ENCODE results near the gene EMD. TPM values are rescaled to one million over a fixed set of nuclear protein-coding genes. Genes with fewer than 3 reads are reported as not detected.

Gene EMD
- total and polyA plus RNA-seq, 10 of the 15 experiments (the other 5 are each of a cell fraction or from before 2014, with no cell fraction given) = 0.76 to 100 (median 43.2) TPM

- no peak for ATAC-seq
- intact Hi-C loops (cut with micrococcal nuclease; ENCODE audit: unreplicated experiment) = loop anchor here (10.0 kb wide), 1 partner anchor 48 kb away; the partner anchor contains the start of gene ATP6AP1
- H3K9me3 ChIP-seq (replicated peaks; ENCODE audit: control insufficient read depth, insufficient read depth, low read length) = no peaks in the 10 kb centered on the region; the same call in 2 of the 3 replicates
- peaks cover 11% of the 10 kb centered on the region for H3K4me1 ChIP-seq (ENCODE audit: control insufficient read depth, insufficient read depth, low read length)
- FAIRE-seq = no peak
- 48% methylated on average over 3 of the region's 3 CpGs for WGBS (ENCODE audit: insufficient coverage, insufficient replicate concordance, low lambda C conversion rate, missing lambda C conversion rate)
- BruUV-seq (replicated peaks) = no TSS peak
- no peaks in the 10 kb centered on the region; a peak in 1 of 4 replicates for H3K36me3 ChIP-seq (ENCODE audit: control insufficient read depth in 2 of 2, insufficient read depth in 2 of 2, low read length in 1 of 2)
- no peak overlapping the region for H3K27ac ChIP-seq (ENCODE audit: control insufficient read depth, insufficient read depth)
- no peak overlapping the region for H2AFZ ChIP-seq (ENCODE audit: control insufficient read depth, low read depth, low read length)
- no peaks in the 10 kb centered on the region for H3K27me3 ChIP-seq (replicated peaks in 1 of 2; ENCODE audit: control insufficient read depth in 2 of 2, insufficient read depth in 2 of 2, low read length in 1 of 2)
- DNase-seq (ENCODE audit: low read depth, low spot score) = no peak
- ChIA-PET SMC1A (ENCODE audit: uncharacterized antibody, unreplicated experiment) (no interaction called here), RAD21 (ENCODE audit: unreplicated experiment) (no interaction called here), POLR2A (interaction anchor here (1.2 kb wide), 1 partner anchor 23 kb away, joined by 3 read pairs; no protein-coding TSS in a partner anchor), CTCF (no interaction called here)
- H3K79me2 ChIP-seq (ENCODE audit: control insufficient read depth, insufficient read depth, low read length) = peaks cover 16% of the 10 kb centered on the region
- H3K4me3 ChIP-seq = no peak overlapping the region
- no peak overlapping the region for H3K9ac ChIP-seq (ENCODE audit: control insufficient read depth, insufficient read depth, low read length)
- no peak overlapping the region for H3K4me2 ChIP-seq (ENCODE audit: control insufficient read depth, insufficient read depth)
- in situ Hi-C loops (cut with MboI) = loop anchor here (5.0 kb wide), 1 partner anchor 161 kb away; no protein-coding TSS in a partner anchor
- H4K20me1 ChIP-seq (ENCODE audit: control insufficient read depth, insufficient read depth) = no peaks in the 10 kb centered on the region
- no peak for TF ChIP-seq REST (IDR thresholded peaks at IDR 0.05; ENCODE audit: low read depth, low read length)
- TF ChIP-seq NR2C2 (IDR thresholded peaks at IDR 0.05; ENCODE audit: borderline replicate concordance, control insufficient read depth, insufficient read length, low read depth) = no peak
- TF ChIP-seq NR2C1 (IDR thresholded peaks at IDR 0.05) = no peak
- no peak for TF ChIP-seq CREM (IDR thresholded peaks at IDR 0.05; ENCODE audit: low read depth)
- TF ChIP-seq IRF5 (IDR thresholded peaks at IDR 0.05; ENCODE audit: borderline replicate concordance) = no peak
- no peak for TF ChIP-seq MEF2A (IDR thresholded peaks at IDR 0.05; ENCODE audit: insufficient read depth, low read depth, low read length)
- TF ChIP-seq TBL1XR1 (IDR thresholded peaks at IDR 0.05; ENCODE audit: low read depth, low read length) = no peak
- no peak for TF ChIP-seq ZNF384 (IDR thresholded peaks at IDR 0.05; ENCODE audit: borderline replicate concordance, low read depth, low read length)
- TF ChIP-seq EED (IDR thresholded peaks at IDR 0.05; ENCODE audit: low read depth) = no peak
- TF ChIP-seq USF1 (IDR thresholded peaks at IDR 0.05; ENCODE audit: borderline replicate concordance, extremely low read length, insufficient read depth, low read depth, low read length) = no peak
- no peak for TF ChIP-seq STAT3 (IDR thresholded peaks at IDR 0.05; ENCODE audit: low read depth, low read length)
- TF ChIP-seq, protein P1, sequence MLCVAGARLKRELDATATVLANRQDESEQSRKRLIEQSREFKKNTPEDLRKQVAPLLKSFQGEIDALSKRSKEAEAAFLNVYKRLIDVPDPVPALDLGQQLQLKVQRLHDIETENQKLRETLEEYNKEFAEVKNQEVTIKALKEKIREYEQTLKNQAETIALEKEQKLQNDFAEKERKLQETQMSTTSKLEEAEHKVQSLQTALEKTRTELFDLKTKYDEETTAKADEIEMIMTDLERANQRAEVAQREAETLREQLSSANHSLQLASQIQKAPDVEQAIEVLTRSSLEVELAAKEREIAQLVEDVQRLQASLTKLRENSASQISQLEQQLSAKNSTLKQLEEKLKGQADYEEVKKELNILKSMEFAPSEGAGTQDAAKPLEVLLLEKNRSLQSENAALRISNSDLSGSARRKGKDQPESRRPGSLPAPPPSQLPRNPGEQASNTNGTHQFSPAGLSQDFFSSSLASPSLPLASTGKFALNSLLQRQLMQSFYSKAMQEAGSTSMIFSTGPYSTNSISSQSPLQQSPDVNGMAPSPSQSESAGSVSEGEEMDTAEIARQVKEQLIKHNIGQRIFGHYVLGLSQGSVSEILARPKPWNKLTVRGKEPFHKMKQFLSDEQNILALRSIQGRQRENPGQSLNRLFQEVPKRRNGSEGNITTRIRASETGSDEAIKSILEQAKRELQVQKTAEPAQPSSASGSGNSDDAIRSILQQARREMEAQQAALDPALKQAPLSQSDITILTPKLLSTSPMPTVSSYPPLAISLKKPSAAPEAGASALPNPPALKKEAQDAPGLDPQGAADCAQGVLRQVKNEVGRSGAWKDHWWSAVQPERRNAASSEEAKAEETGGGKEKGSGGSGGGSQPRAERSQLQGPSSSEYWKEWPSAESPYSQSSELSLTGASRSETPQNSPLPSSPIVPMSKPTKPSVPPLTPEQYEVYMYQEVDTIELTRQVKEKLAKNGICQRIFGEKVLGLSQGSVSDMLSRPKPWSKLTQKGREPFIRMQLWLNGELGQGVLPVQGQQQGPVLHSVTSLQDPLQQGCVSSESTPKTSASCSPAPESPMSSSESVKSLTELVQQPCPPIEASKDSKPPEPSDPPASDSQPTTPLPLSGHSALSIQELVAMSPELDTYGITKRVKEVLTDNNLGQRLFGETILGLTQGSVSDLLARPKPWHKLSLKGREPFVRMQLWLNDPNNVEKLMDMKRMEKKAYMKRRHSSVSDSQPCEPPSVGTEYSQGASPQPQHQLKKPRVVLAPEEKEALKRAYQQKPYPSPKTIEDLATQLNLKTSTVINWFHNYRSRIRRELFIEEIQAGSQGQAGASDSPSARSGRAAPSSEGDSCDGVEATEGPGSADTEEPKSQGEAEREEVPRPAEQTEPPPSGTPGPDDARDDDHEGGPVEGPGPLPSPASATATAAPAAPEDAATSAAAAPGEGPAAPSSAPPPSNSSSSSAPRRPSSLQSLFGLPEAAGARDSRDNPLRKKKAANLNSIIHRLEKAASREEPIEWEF (IDR thresholded peaks at IDR 0.05; ENCODE audit: insufficient replicate concordance, low read depth, low read length) = no peak
- TF ChIP-seq NFYA (IDR thresholded peaks at IDR 0.05; ENCODE audit: borderline replicate concordance, low read depth, low read length) = no peak
Observed at GRCh38 chrX:154376774-154377173, 2.3 kb upstream of the EMD start.
